SJSA1 (cell line): ENCODE measurements around the gene FAM110D. TPM values are rescaled to one million over a fixed set of nuclear protein-coding genes. Genes with fewer than 3 reads are reported as not detected.

Experiments used
- DNase-seq, 2 experiments: peaks; one replicate each; pipeline ENCODE4 v3.0.0-alpha.2; 2015 to 2020; ENCODE audit warnings: low spot score in 2 of 2, low read depth in 1 of 2
- H3K27ac ChIP-seq: fragments of 250-450 bp; sonication (Bioruptor Pico); 2 replicates; pipeline ENCODE4 v1.5.1; 2020; ENCODE audit warnings: mild to moderate bottlenecking, moderate library complexity
- H3K27me3 ChIP-seq: fragments of 250-450 bp; sonication (Bioruptor Pico); replicated peaks from 2 replicates; pipeline ENCODE4 v1.5.1; 2020; ENCODE audit warnings: mild to moderate bottlenecking, moderate library complexity
- H3K36me3 ChIP-seq: fragments of 250-450 bp; sonication (Bioruptor Pico); 2 replicates; pipeline ENCODE4 v1.5.1; 2020; ENCODE audit warnings: mild to moderate bottlenecking
- H3K4me1 ChIP-seq: fragments of 250-450 bp; sonication (Bioruptor Pico); replicated peaks from 2 replicates; pipeline ENCODE4 v1.6.1; 2021; ENCODE audit warnings: mild to moderate bottlenecking
- H3K4me3 ChIP-seq: fragments of 250-450 bp; sonication (Bioruptor Pico); 2 replicates; pipeline ENCODE4 v1.5.1; 2020; ENCODE audit warnings: mild to moderate bottlenecking
- H3K9me3 ChIP-seq: fragments of 250-450 bp; sonication (Bioruptor Pico); replicated peaks from 2 replicates; pipeline ENCODE4 v1.5.1; 2020; ENCODE audit warnings: mild to moderate bottlenecking
- total RNA-seq: library from RNA; depleted of rRNA; stranded (reverse); fragments of >200 nt; shearing (Covaris generic); gene quantifications from 2 replicates; pipeline ENCODE4 v1.2.3, GENCODE V29; 2014; rRNA removed

FAM110D gene
- total RNA-seq, 1 experiment from 2014 or later = not detected

GRCh38 chr1:26197813-26198212 lies 38.9 kb downstream of the FAM110D start:
- no peak for DNase-seq
- H3K4me1 ChIP-seq = no peaks in the 10 kb centered on the region
- no peak overlapping the region for H3K4me3 ChIP-seq
- H3K36me3 ChIP-seq = no peaks in the 10 kb centered on the region
- no peaks in the 10 kb centered on the region for H3K27me3 ChIP-seq
- H3K9me3 ChIP-seq = no peaks in the 10 kb centered on the region
- no peak overlapping the region for H3K27ac ChIP-seq

GRCh38 chr1:26200413-26200812 lies 41.5 kb downstream of the FAM110D start:
- DNase-seq = no peak
- Histone ChIP-seq H3K4me3 (no peak overlapping the region), H3K36me3 (no peaks in the 10 kb centered on the region), H3K4me1 (no peaks in the 10 kb centered on the region), H3K27ac (no peak overlapping the region), H3K9me3 (no peaks in the 10 kb centered on the region), H3K27me3 (no peaks in the 10 kb centered on the region)

GRCh38 chr1:26203642-26204318 lies 44.9 kb downstream of the FAM110D start:
- no peaks in the 10 kb centered on the region for H3K27me3 ChIP-seq
- no peaks in the 10 kb centered on the region for H3K36me3 ChIP-seq
- no peaks in the 10 kb centered on the region for H3K9me3 ChIP-seq
- no peak for DNase-seq
- no peak overlapping the region for H3K27ac ChIP-seq
- no peak overlapping the region for H3K4me3 ChIP-seq
- no peaks in the 10 kb centered on the region for H3K4me1 ChIP-seq

GRCh38 chr1:26210147-26210870 lies 51.4 kb downstream of the FAM110D start:
- Histone ChIP-seq H3K4me1 (no peaks in the 10 kb centered on the region), H3K4me3 (no peak overlapping the region), H3K36me3 (no peaks in the 10 kb centered on the region), H3K27ac (no peak overlapping the region), H3K27me3 (no peaks in the 10 kb centered on the region; the same call in 1 of the 2 replicates), H3K9me3 (no peaks in the 10 kb centered on the region)
- no peak for DNase-seq

GRCh38 chr1:26212726-26213125 lies 53.8 kb downstream of the FAM110D start:
- Histone ChIP-seq H3K4me3 (no peak overlapping the region), H3K9me3 (no peaks in the 10 kb centered on the region), H3K36me3 (no peaks in the 10 kb centered on the region), H3K4me1 (peaks cover 2% of the 10 kb centered on the region; the same call in 1 of the 2 replicates), H3K27ac (no peak overlapping the region), H3K27me3 (no peaks in the 10 kb centered on the region; the same call in 1 of the 2 replicates)
- no peak for DNase-seq

- no peak for DNase-seq
- H3K4me3 ChIP-seq = no peak overlapping the region
- H3K4me1 ChIP-seq = peaks cover 9% of the 10 kb centered on the region
- no peak overlapping the region for H3K27ac ChIP-seq
- H3K27me3 ChIP-seq = no peaks in the 10 kb centered on the region; the same call in 1 of the 2 replicates
- no peaks in the 10 kb centered on the region for H3K9me3 ChIP-seq
- H3K36me3 ChIP-seq = no peaks in the 10 kb centered on the region
Observed at GRCh38 chr1:26213335-26213905, 54.5 kb downstream of the FAM110D start.

Other genes starting within 250 kb of the FAM110D start
- 7.5 and 7.9 TPM in 2 replicates for gene PAFAH2, start 161.0 kb upstream of the FAM110D start, total RNA-seq
- gene EXTL1, start 137.3 kb upstream of the FAM110D start, total RNA-seq = 0.08 TPM in 1 of 2 replicates, not detected in the other
- not detected in 2 replicates for gene SLC30A2, start 113.0 kb upstream of the FAM110D start, total RNA-seq
- not detected in 2 replicates for gene TRIM63, start 91.4 kb upstream of the FAM110D start, total RNA-seq
- 5.3 and 9.1 TPM in 2 replicates for gene PDIK1L, start 47.3 kb upstream of the FAM110D start, total RNA-seq
- not detected in 2 replicates for gene C1orf232, start 9.9 kb downstream of the FAM110D start, total RNA-seq
- gene ZNF593, start 10.8 kb downstream of the FAM110D start, total RNA-seq = 23.4 and 34.9 TPM in 2 replicates
- 0.24 TPM in 1 of 2 replicates, not detected in the other for gene ZNF593OS, start 12.8 kb downstream of the FAM110D start, total RNA-seq
- 0.50 TPM in 1 of 2 replicates, not detected in the other for gene CNKSR1, start 18.4 kb downstream of the FAM110D start, total RNA-seq
- not detected in 2 replicates for gene CATSPER4, start 31.5 kb downstream of the FAM110D start, total RNA-seq
- 45.2 and 56.6 TPM in 2 replicates for gene CEP85, start 75.1 kb downstream of the FAM110D start, total RNA-seq
- gene SH3BGRL3, start 121.0 kb downstream of the FAM110D start, total RNA-seq = 36.5 and 38.9 TPM in 2 replicates
- 4.0 and 12.0 TPM in 2 replicates for gene UBXN11, start 147.6 kb downstream of the FAM110D start, total RNA-seq
- gene CD52, start 158.9 kb downstream of the FAM110D start, total RNA-seq = not detected in 2 replicates
- not detected in 2 replicates for gene CRYBG2, start 195.1 kb downstream of the FAM110D start, total RNA-seq
- not detected in 2 replicates for gene ZNF683, start 213.7 kb downstream of the FAM110D start, total RNA-seq